ENCODE data around the gene TTI1.
"Not testable (repeated sequence)": the region's sequence is repeated elsewhere in the genome, so short reads cannot be mapped to it uniquely, and the experiment has no call there.

The TTI1 gene

GRCh38 chr20:37972256-37973058 lies 60.8 kb downstream of the TTI1 start:
- DNase-seq (ENCODE audit: insufficient read length, low spot score) (no peak), FAIRE-seq (peak; percentile 65)

GRCh38 chr20:37971561-37972127 lies 61.6 kb downstream of the TTI1 start:
- FAIRE-seq (no peak), DNase-seq (ENCODE audit: insufficient read length, low spot score) (no peak)

- no peak for FAIRE-seq
Measured at GRCh38 chr20:37970856-37971245, 62.4 kb downstream of the TTI1 start.

GRCh38 chr20:37969949-37970855 lies 63.1 kb downstream of the TTI1 start:
- FAIRE-seq, result no peak
- no peak for DNase-seq (ENCODE audit: insufficient read length, low spot score)

More at GRCh38 chr20:37970856-37971245, 62.4 kb downstream of the TTI1 start:
- DNase-seq (ENCODE audit: insufficient read length, low spot score), result no peak

- DNase-seq (ENCODE audit: insufficient read length, low spot score), result no peak
- no peak for FAIRE-seq
Measured at GRCh38 chr20:37968841-37969401, 64.3 kb downstream of the TTI1 start.

GRCh38 chr20:37963483-37963882 lies 69.8 kb downstream of the TTI1 start:
- not testable (repeated sequence) for FAIRE-seq; DNase-seq (ENCODE audit: insufficient read length, low spot score)

- DNase-seq (ENCODE audit: insufficient read length, low spot score), result no peak
- FAIRE-seq, result no peak
Measured at GRCh38 chr20:37961066-37961465, 72.2 kb downstream of the TTI1 start.

GRCh38 chr20:37958856-37959520 lies 74.3 kb downstream of the TTI1 start:
- FAIRE-seq (peak; percentile 57), DNase-seq (ENCODE audit: insufficient read length, low spot score) (no peak)

GRCh38 chr20:37956107-37956585 lies 77.1 kb downstream of the TTI1 start:
- DNase-seq (ENCODE audit: insufficient read length, low spot score) (no peak), FAIRE-seq (no peak)

GRCh38 chr20:37955511-37955910 lies 77.7 kb downstream of the TTI1 start:
- DNase-seq (ENCODE audit: insufficient read length, low spot score) (no peak), FAIRE-seq (no peak)

GRCh38 chr20:37954626-37955025 lies 78.6 kb downstream of the TTI1 start:
- DNase-seq (ENCODE audit: insufficient read length, low spot score), result no peak
- FAIRE-seq, result no peak

GRCh38 chr20:37954190-37954589 lies 79.1 kb downstream of the TTI1 start:
- FAIRE-seq (peak; percentile 54), DNase-seq (ENCODE audit: insufficient read length, low spot score) (no peak)

GRCh38 chr20:37948956-37949355 lies 84.3 kb downstream of the TTI1 start:
- FAIRE-seq (peak; percentile 75), DNase-seq (ENCODE audit: insufficient read length, low spot score) (no peak)

GRCh38 chr20:37947943-37948342 lies 85.3 kb downstream of the TTI1 start:
- DNase-seq (ENCODE audit: insufficient read length, low spot score) (no peak), FAIRE-seq (peak; percentile 72)

GRCh38 chr20:37946946-37947345 lies 86.3 kb downstream of the TTI1 start:
- FAIRE-seq (no peak), DNase-seq (ENCODE audit: insufficient read length, low spot score) (no peak)

- no peak for FAIRE-seq
Measured at GRCh38 chr20:37945091-37945547, 88.1 kb downstream of the TTI1 start.

GRCh38 chr20:37944456-37944981 lies 88.7 kb downstream of the TTI1 start:
- FAIRE-seq, result no peak
- DNase-seq (ENCODE audit: insufficient read length, low spot score), result no peak

More at GRCh38 chr20:37945091-37945547, 88.1 kb downstream of the TTI1 start:
- DNase-seq (ENCODE audit: insufficient read length, low spot score), result no peak

GRCh38 chr20:37943501-37944455 lies 89.5 kb downstream of the TTI1 start:
- FAIRE-seq, result peak; percentile 49
- DNase-seq (ENCODE audit: insufficient read length, low spot score), result no peak

GRCh38 chr20:37943033-37943432 lies 90.2 kb downstream of the TTI1 start:
- DNase-seq (ENCODE audit: insufficient read length, low spot score), result no peak
- no peak for FAIRE-seq

Measured in HTR-8/SVneo (cell line).